Liver (tissue), 9 donors: ENCODE data around the gene ZNF491. TPM values are rescaled to one million over a fixed set of nuclear protein-coding genes. Genes with fewer than 3 reads are reported as not detected.

ENCODE experiments used
- DNase-seq: peaks from one replicate; pipeline ENCODE4 v3.0.0-alpha.2; 2017; ENCODE audit warnings: low spot score
- H3K27ac ChIP-seq, 2 donors: one replicate each; pipeline ENCODE4 v1.7.0; 2013; ENCODE audit warnings: inconsistent platforms in 2 of 2, low read length in 2 of 2, control low read depth in 1 of 2, low read depth in 1 of 2, mild to moderate bottlenecking in 1 of 2
- H3K27me3 ChIP-seq, 4 donors: one replicate each; pipeline versions ENCODE4 v1.6.1 to v1.7.0; 2013; ENCODE audit warnings: low read length in 3 of 4, inconsistent platforms in 1 of 4, mild to moderate bottlenecking in 1 of 4, moderate library complexity in 1 of 4; ENCODE audit not compliant: control insufficient read depth in 4 of 4, insufficient read depth in 4 of 4
- H3K36me3 ChIP-seq, 4 donors: one replicate each; pipeline versions ENCODE4 v1.6.1 to v1.7.0; 2013; ENCODE audit warnings: low read length in 3 of 4, mild to moderate bottlenecking in 3 of 4, low read depth in 1 of 4, moderate library complexity in 1 of 4; ENCODE audit not compliant: control insufficient read depth in 4 of 4, insufficient read depth in 3 of 4
- H3K4me1 ChIP-seq, 4 donors: one replicate each; pipeline versions ENCODE4 v1.6.1 to v1.7.0; 2013; ENCODE audit warnings: low read length in 3 of 4, mild to moderate bottlenecking in 3 of 4, moderate library complexity in 1 of 4; ENCODE audit not compliant: control insufficient read depth in 4 of 4, insufficient read depth in 4 of 4
- H3K4me3 ChIP-seq, 3 donors: one replicate each; pipeline versions ENCODE4 v1.6.1 to v1.7.0; 2013; ENCODE audit warnings: low read length in 3 of 3, control low read depth in 1 of 3, low read depth in 1 of 3, mild to moderate bottlenecking in 1 of 3
- H3K9ac ChIP-seq, 2 donors: one replicate each; pipeline ENCODE4 v1.7.0; 2013; ENCODE audit warnings: low read length in 2 of 2, mild to moderate bottlenecking in 2 of 2, moderate library complexity in 2 of 2, control low read depth in 1 of 2, low read depth in 1 of 2
- H3K9me3 ChIP-seq, 4 donors: one replicate each; pipeline versions ENCODE4 v1.6.1 to v1.7.0; 2013; ENCODE audit warnings: low read length in 3 of 4; ENCODE audit not compliant: control insufficient read depth in 4 of 4
- EGR1 ChIP-seq, 2 donors: IDR thresholded peaks; 2 replicates each; pipeline ENCODE4 v1.6.1; 2016 to 2018; ENCODE audit warnings: antibody characterized with exemption in 2 of 2, low read depth in 2 of 2
- FOXA1 ChIP-seq: IDR thresholded peaks from 2 replicates; pipeline ENCODE4 v1.6.1; 2016; ENCODE audit warnings: antibody characterized with exemption
- FOXA2 ChIP-seq: IDR thresholded peaks from 2 replicates; pipeline ENCODE4 v1.6.1; 2016; ENCODE audit warnings: antibody characterized with exemption
- GABPA ChIP-seq, 2 donors: IDR thresholded peaks in 1 of 2; conservative IDR thresholded peaks in 1 of 2; 2 replicates each; pipeline ENCODE4 v1.6.1; 2016; ENCODE audit warnings: antibody characterized with exemption in 2 of 2, mild to moderate bottlenecking in 1 of 2, moderate library complexity in 1 of 2
- HNF4A ChIP-seq, 2 donors: conservative IDR thresholded peaks; 2 replicates each; pipeline ENCODE4 v1.6.1; 2016; ENCODE audit warnings: antibody characterized with exemption in 2 of 2, mild to moderate bottlenecking in 2 of 2
- HNF4G ChIP-seq: IDR thresholded peaks from 2 replicates; pipeline ENCODE4 v1.6.1; 2016; ENCODE audit warnings: antibody characterized with exemption
- JUND ChIP-seq, 2 donors: IDR thresholded peaks; 2 replicates each; pipeline ENCODE4 v1.6.1; 2016; ENCODE audit warnings: antibody characterized with exemption in 2 of 2
- NR2F2 ChIP-seq: IDR thresholded peaks from 2 replicates; pipeline ENCODE4 v1.6.1; 2016; ENCODE audit warnings: antibody characterized with exemption
- RAD21 ChIP-seq, 2 donors: IDR thresholded peaks; 2 replicates each; pipeline ENCODE4 v1.6.1; 2016; ENCODE audit warnings: antibody characterized with exemption in 2 of 2, mild to moderate bottlenecking in 2 of 2
- RXRA ChIP-seq, 2 donors: IDR thresholded peaks; 2 replicates each; pipeline ENCODE4 v1.6.1; 2017 to 2018; ENCODE audit warnings: antibody characterized with exemption in 2 of 2, mild to moderate bottlenecking in 1 of 2
- SP1 ChIP-seq: IDR thresholded peaks from 2 replicates; pipeline ENCODE4 v1.6.1; 2018; ENCODE audit warnings: antibody characterized with exemption, mild to moderate bottlenecking
- TAF1 ChIP-seq: conservative IDR thresholded peaks from 2 replicates; pipeline ENCODE4 v1.6.1; 2016; ENCODE audit warnings: antibody characterized with exemption, mild to moderate bottlenecking
- YY1 ChIP-seq: IDR thresholded peaks from 2 replicates; pipeline ENCODE4 v1.6.1; 2016; ENCODE audit warnings: antibody characterized with exemption, mild to moderate bottlenecking
- ZBTB33 ChIP-seq: IDR thresholded peaks from 2 replicates; pipeline ENCODE4 v1.6.1; 2016; ENCODE audit warnings: antibody characterized with exemption
- WGBS: extraction: QIAGEN DNeasy Blood & Tissue Kit; methylation state at CpG from one replicate; pipeline ENCODE4 v1.1.7; 2013; 5-methylcytosine and 5-hydroxymethylcytosine counted together
- polyA plus RNA-seq, 2 donors: library from polyadenylated mRNA; stranded (reverse) in 1 of 2; unstranded in 1 of 2; fragments of 200-250 nt in 1 of 2; fragments of >200 nt in 1 of 2; fragmentation: Nextera tagmentation in 1 of 2; extraction: Ambion mirVana in 1 of 2; gene quantifications; one replicate each; pipeline versions ENCODE4 v1.2.1 to v1.2.3, GENCODE V29; 2013 to 2015
- total RNA-seq, 2 donors: library from RNA; depleted of rRNA; stranded (reverse); fragments of >200 nt; gene quantifications; one replicate each; pipeline ENCODE4 v1.2.3, GENCODE V29; 2014
- TF ChIP-seq, protein P1 (sequence below): IDR thresholded peaks from 2 replicates; pipeline ENCODE4 v1.6.1; 2016; ENCODE audit warnings: antibody characterized with exemption, mild to moderate bottlenecking
- TF ChIP-seq, protein P2 (sequence below): fragments of 150-350 bp; IDR thresholded peaks from 2 replicates; pipeline ENCODE4 v1.5.1; 2017; ENCODE audit warnings: improper control_type of control experiment, low read depth, low read length; ENCODE audit not compliant: missing input control
- TF ChIP-seq, protein P3 (sequence below): IDR thresholded peaks from 2 replicates; pipeline ENCODE4 v1.6.1; 2016; ENCODE audit warnings: antibody characterized with exemption
- TF ChIP-seq, protein P4 (sequence below): IDR thresholded peaks from 2 replicates; pipeline ENCODE4 v1.6.1; 2016; ENCODE audit warnings: antibody characterized with exemption
- donor health status: healthy.
- donor health status: healthy.
- donor health status: healthy.
- donor health status: healthy.
- donor health status: healthy.

Gene ZNF491
- total and polyA plus RNA-seq, 4 donors = 0.24 to 1.8 (median 0.75) TPM

- H3K27ac ChIP-seq = no peak overlapping the region
- peaks cover 0 to 4% (median 2%) of the 10 kb centered on the region in 4 donors for H3K9me3 ChIP-seq
- no peak overlapping the region for H3K9ac ChIP-seq
- 89% methylated on average over 1 of the region's 1 CpG for WGBS
- no peak for TF ChIP-seq HNF4G
- peaks cover 3 to 16% (median 9%) of the 10 kb centered on the region in 4 donors for H3K4me1 ChIP-seq
- H3K4me3 ChIP-seq = peak overlapping the region in 1 of 3 donors; percentile 5
- no peaks in the 10 kb centered on the region for H3K27me3 ChIP-seq
- H3K36me3 ChIP-seq = no peaks in the 10 kb centered on the region
- no peak for DNase-seq
Observed at GRCh38 chr19:11763611-11764010, 34.7 kb upstream of the ZNF491 start.

DNA sequence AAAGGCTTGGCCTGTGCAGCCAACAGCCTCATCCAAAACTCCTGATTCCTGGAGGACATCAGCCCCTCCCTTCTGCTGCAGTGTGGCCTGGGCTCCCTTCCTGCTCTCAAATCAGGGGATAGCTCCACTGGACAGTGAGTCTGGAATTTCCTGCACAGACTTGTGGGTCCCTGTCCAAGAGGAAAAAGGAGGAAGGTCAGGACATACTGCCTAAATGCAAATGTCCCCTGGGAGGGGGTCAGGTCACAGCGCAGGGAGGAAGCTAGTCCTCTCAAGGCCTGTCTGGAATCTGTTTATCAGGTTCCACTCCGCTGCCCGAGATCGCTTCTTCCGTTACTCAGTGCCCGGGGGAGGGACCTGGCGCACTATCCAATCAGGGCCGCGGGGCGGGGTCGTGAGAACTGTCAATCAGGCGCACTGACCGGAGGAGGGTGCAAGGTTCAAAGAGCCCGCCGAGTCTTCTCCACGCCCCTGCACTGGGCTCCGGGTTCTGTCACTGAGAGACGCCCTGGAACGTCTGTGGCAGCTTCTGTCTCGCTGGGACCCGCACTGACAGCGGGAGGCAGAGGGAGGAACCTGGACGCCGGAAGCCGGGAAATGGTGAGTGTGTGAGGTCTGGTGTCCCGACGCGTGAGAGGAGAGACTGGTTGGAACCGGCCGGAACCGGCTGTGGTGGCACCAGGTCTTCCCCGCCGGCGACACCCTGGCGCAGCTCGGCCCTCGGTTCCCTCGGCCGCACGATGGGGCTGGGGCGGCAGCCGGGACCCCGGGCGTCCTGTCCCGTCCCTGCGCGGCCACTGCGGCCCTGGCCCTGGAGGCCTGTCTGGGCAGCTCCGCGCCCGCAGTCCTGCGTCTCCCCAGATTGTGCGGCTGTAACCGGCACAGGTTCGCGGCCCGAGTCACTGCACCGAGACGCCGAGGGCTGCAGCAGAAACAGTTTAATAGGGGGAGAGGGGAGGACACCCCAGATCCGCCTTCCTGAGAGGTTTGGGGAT lies 31.4 kb upstream of the ZNF491 start, which contains the start of gene ZNF441:
ZNF441 (plus strand) TSS at position 404 of the 995 bp plus-strand sequence; CDS start at position 598, 194 bp downstream.
- peaks cover 3 to 18% (median 10%) of the 10 kb centered on the region in 4 donors for H3K4me1 ChIP-seq
- H3K27ac ChIP-seq = peak within 1 kb of the TSS; percentile 84 to 96
- H3K9ac ChIP-seq = peak within 1 kb of the TSS; percentile 57 to 62
- H3K36me3 ChIP-seq = peaks cover 0 to 2% (median 0%) of the 10 kb centered on the region in 4 donors
- peaks cover 0 to 9% (median 2%) of the 10 kb centered on the region in 4 donors for H3K9me3 ChIP-seq
- peak; percentile 83 for TF ChIP-seq ZBTB33
- peak; percentile 94 for TF ChIP-seq SP1
- TF ChIP-seq FOXA2 = no peak
- peak; percentile 98 for TF ChIP-seq NR2F2
- peak; percentile 76 to 81 for TF ChIP-seq RXRA (IDR thresholded peaks at IDR 0.05)
- peak; percentile 75 for TF ChIP-seq YY1
- peak; percentile 43 to 45 for TF ChIP-seq RAD21 (IDR thresholded peaks at IDR 0.05)
- no peak for TF ChIP-seq HNF4G
- peak; percentile 49 to 78 for TF ChIP-seq HNF4A (conservative IDR thresholded peaks at IDR 0.05)
- TF ChIP-seq, protein P1, sequence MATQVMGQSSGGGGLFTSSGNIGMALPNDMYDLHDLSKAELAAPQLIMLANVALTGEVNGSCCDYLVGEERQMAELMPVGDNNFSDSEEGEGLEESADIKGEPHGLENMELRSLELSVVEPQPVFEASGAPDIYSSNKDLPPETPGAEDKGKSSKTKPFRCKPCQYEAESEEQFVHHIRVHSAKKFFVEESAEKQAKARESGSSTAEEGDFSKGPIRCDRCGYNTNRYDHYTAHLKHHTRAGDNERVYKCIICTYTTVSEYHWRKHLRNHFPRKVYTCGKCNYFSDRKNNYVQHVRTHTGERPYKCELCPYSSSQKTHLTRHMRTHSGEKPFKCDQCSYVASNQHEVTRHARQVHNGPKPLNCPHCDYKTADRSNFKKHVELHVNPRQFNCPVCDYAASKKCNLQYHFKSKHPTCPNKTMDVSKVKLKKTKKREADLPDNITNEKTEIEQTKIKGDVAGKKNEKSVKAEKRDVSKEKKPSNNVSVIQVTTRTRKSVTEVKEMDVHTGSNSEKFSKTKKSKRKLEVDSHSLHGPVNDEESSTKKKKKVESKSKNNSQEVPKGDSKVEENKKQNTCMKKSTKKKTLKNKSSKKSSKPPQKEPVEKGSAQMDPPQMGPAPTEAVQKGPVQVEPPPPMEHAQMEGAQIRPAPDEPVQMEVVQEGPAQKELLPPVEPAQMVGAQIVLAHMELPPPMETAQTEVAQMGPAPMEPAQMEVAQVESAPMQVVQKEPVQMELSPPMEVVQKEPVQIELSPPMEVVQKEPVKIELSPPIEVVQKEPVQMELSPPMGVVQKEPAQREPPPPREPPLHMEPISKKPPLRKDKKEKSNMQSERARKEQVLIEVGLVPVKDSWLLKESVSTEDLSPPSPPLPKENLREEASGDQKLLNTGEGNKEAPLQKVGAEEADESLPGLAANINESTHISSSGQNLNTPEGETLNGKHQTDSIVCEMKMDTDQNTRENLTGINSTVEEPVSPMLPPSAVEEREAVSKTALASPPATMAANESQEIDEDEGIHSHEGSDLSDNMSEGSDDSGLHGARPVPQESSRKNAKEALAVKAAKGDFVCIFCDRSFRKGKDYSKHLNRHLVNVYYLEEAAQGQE = peak; percentile 91
- TF ChIP-seq, protein P2, sequence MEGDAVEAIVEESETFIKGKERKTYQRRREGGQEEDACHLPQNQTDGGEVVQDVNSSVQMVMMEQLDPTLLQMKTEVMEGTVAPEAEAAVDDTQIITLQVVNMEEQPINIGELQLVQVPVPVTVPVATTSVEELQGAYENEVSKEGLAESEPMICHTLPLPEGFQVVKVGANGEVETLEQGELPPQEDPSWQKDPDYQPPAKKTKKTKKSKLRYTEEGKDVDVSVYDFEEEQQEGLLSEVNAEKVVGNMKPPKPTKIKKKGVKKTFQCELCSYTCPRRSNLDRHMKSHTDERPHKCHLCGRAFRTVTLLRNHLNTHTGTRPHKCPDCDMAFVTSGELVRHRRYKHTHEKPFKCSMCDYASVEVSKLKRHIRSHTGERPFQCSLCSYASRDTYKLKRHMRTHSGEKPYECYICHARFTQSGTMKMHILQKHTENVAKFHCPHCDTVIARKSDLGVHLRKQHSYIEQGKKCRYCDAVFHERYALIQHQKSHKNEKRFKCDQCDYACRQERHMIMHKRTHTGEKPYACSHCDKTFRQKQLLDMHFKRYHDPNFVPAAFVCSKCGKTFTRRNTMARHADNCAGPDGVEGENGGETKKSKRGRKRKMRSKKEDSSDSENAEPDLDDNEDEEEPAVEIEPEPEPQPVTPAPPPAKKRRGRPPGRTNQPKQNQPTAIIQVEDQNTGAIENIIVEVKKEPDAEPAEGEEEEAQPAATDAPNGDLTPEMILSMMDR = no peak
- peak; percentile 65 to 67 for TF ChIP-seq EGR1 (IDR thresholded peaks at IDR 0.05; ENCODE audit: low read depth in 2 of 2)
- no peak for TF ChIP-seq FOXA1
- TF ChIP-seq TAF1 = peak; percentile 80
- peak; percentile 13 to 33 for TF ChIP-seq JUND (IDR thresholded peaks at IDR 0.05)
- peak; percentile 50 to 77 for TF ChIP-seq GABPA (IDR thresholded peaks at IDR 0.05 in 1 of 2, conservative IDR thresholded peaks at IDR 0.05 in 1 of 2)
- TF ChIP-seq, protein P3, sequence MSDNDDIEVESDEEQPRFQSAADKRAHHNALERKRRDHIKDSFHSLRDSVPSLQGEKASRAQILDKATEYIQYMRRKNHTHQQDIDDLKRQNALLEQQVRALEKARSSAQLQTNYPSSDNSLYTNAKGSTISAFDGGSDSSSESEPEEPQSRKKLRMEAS = peak; percentile 73
- TF ChIP-seq, protein P4, sequence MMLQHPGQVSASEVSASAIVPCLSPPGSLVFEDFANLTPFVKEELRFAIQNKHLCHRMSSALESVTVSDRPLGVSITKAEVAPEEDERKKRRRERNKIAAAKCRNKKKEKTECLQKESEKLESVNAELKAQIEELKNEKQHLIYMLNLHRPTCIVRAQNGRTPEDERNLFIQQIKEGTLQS = peak; percentile 28
- peak; percentile 99 for DNase-seq
- H3K27me3 ChIP-seq = no peaks in the 10 kb centered on the region
- peak within 1 kb of the TSS; percentile 68 to 82 (median 74) for H3K4me3 ChIP-seq
- WGBS = under 1% methylated on average over 61 of the region's 61 CpGs
